T-helper 1 cell treated with Interleukin-12 subunit alpha and Interleukin-12 subunit beta and Interleukin-4 antibody, amounts not matched to agents 30 ng/mL and 1 ng/mL, for 36 hours (primary cell): ENCODE data around the gene CCNQ. TPM values are rescaled to one million over a fixed set of nuclear protein-coding genes. Genes with fewer than 3 reads are reported as not detected.

Experiments
- intact Hi-C: fragments of 100-400 bp; cut with micrococcal nuclease; formaldehyde crosslinking; loops from one replicate; pipeline ENCODE4 v1.15.1; 2024
- total RNA-seq: library from RNA; stranded (reverse); gene quantifications from 2 replicates; pipeline ENCODE4 v1.2.3, GENCODE V29; 2022

Gene CCNQ
- total RNA-seq, 1 donor from 2014 or later = 22.7 TPM

DNA sequence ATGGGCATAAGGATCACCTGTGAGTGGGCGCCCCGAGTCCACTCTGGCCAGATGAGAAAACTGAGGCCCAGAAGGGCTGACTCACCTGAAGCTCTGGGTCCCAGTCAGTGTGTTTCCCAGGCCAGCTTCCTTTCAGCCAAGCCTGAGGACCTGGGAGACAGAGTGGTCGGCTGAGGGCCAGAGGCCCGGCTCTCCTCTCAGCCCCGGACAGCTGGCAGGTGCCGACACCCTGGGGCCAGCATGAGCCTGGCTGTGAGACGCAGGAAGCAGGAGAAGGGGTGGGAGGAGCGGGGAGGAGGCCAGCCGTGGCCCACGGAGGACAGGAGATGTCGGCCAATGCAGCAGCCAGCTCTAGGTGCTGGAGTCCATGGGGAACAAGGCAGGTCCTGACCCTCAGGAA lies 52.6 kb downstream of the CCNQ start:
- intact Hi-C loops = no loop called here

GRCh38 chrX:153544727-153545126 lies 54.2 kb downstream of the CCNQ start:
- intact Hi-C loops = no loop called here

DNA sequence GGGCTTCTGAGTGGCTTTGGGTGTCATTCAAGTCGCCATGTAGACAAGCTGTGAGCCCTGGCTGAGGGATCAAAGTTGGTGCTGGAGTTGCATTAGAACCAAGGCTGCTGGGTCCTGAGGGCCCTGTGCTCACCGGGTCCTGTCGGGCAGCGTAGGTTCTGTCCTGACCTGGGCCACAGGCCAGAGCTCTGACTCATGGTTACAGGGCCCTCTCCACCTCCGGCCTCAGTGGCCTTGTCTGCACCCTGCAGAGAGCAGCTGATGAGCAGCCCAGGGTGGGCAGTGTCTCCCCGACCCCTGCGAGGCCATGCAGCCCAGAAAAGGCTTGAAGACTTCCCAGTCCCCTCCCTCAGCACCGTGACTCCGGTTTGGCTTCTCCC lies 59.0 kb downstream of the CCNQ start:
- intact Hi-C loops = loop anchor here (1.0 kb wide), 1 partner anchor 128 kb away; no protein-coding TSS in a partner anchor

DNA sequence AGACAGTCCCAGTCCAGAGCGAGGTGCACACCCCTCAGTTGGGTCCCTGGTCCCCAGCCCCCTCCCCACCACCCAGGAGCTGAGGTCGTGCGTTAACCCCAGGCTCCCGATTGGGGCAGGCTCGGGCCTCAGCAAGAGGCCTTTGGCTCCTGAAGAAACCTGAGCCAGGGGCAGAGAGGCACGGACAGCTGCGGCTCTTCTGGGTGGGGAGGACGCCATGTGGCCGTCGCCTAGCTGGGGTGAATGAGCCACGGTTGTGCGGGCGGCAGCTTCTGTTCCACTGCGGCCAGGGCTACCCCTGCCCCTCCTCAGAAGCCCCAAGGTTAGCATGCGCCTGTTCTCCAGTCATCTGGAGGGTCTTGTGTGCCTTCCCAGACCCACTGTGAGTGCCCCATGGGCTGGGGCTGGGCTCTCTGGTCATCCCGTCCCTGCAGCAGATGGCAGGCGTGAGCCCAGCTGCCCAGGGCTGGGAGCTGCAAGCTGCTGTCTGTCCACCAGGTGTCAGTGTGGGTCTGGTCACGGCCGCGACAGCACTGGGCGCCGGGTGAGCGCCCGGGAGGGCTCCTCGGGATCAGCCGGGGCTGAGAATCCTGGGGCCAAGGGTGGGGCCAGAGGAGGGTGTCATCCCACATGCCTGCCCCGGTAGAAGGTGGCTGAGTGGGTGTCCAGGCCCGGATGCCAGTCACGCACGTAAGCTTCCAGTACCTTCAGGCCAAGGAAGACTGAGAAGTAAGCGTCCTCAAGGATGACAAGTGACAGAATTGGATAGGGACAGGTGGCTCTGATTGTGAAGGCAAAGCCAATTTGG lies 59.6 kb downstream of the CCNQ start:
- intact Hi-C loops = loop anchor here (1.0 kb wide), 1 partner anchor 129 kb away; no protein-coding TSS in a partner anchor

GRCh38 chrX:153538424-153538823 lies 60.5 kb downstream of the CCNQ start:
- intact Hi-C loops = no loop called here

Other genes starting within 250 kb of the CCNQ start
- not detected in 2 replicates for gene PNMA6E, start 197.8 kb downstream of the CCNQ start, total RNA-seq
- 2.5 TPM in 2 replicates for gene ZFP92, start 187.7 kb downstream of the CCNQ start, total RNA-seq
- 2.3 and 2.4 TPM in 2 replicates for gene TREX2, start 153.1 kb downstream of the CCNQ start, total RNA-seq
- 41.9 and 42.1 TPM in 2 replicates for gene HAUS7, start 128.6 kb downstream of the CCNQ start, total RNA-seq
- gene BGN, start 104.2 kb downstream of the CCNQ start, total RNA-seq = not detected in 2 replicates
- gene ATP2B3, start 81.5 kb downstream of the CCNQ start, total RNA-seq = 0.07 and 0.12 TPM in 2 replicates
- not detected in 2 replicates for gene DUSP9, start 48.1 kb upstream of the CCNQ start, total RNA-seq
- gene PNCK, start 74.7 kb upstream of the CCNQ start, total RNA-seq = not detected in 2 replicates
- gene SLC6A8, start 88.8 kb upstream of the CCNQ start, total RNA-seq = 2.3 and 3.1 TPM in 2 replicates
- gene BCAP31, start 125.2 kb upstream of the CCNQ start, total RNA-seq = 168 and 173 TPM in 2 replicates
- gene ABCD1, start 125.7 kb upstream of the CCNQ start, total RNA-seq = 17.8 and 19.3 TPM in 2 replicates
- 0.34 and 0.80 TPM in 2 replicates for gene PLXNB3, start 165.1 kb upstream of the CCNQ start, total RNA-seq
- gene SRPK3, start 181.9 kb upstream of the CCNQ start, total RNA-seq = not detected in 2 replicates
- gene IDH3G, start 195.2 kb upstream of the CCNQ start, total RNA-seq = 72.0 and 74.2 TPM in 2 replicates
- 286 and 299 TPM in 2 replicates for gene SSR4, start 195.5 kb upstream of the CCNQ start, total RNA-seq
- 0.39 and 0.66 TPM in 2 replicates for gene PDZD4, start 231.4 kb upstream of the CCNQ start, total RNA-seq